KMS-11 (cell line): Measurements from ENCODE around the gene GPR150.

Source experiments
- H2AFZ ChIP-seq: fragments of 200-600 bp; sonication (generic); 2 replicates; pipeline ENCODE4 v1.6.1; 2016; ENCODE audit warnings: antibody characterized with exemption, mixed run types, low read depth
- H3K27ac ChIP-seq: fragments of 200-600 bp; sonication (generic); 2 replicates; pipeline ENCODE4 v1.6.1; 2016; ENCODE audit warnings: mild to moderate bottlenecking, mixed run types
- H3K27me3 ChIP-seq: fragments of 200-600 bp; sonication (generic); 2 replicates; pipeline ENCODE4 v1.6.1; 2017; ENCODE audit warnings: mild to moderate bottlenecking, low read depth, mixed run types, moderate library complexity; ENCODE audit not compliant: insufficient read depth
- H3K36me3 ChIP-seq: fragments of 200-600 bp; sonication (generic); 2 replicates; pipeline ENCODE4 v1.6.1; 2017; ENCODE audit warnings: mild to moderate bottlenecking, mixed run types; ENCODE audit not compliant: insufficient read depth
- H3K4me1 ChIP-seq: fragments of 200-600 bp; sonication (generic); 2 replicates; pipeline ENCODE4 v1.6.1; 2016; ENCODE audit warnings: mild to moderate bottlenecking, low read depth, mixed run types; ENCODE audit not compliant: poor library complexity, severe bottlenecking
- H3K4me2 ChIP-seq: fragments of 200-600 bp; sonication (generic); 2 replicates; pipeline ENCODE4 v1.7.0; 2016; ENCODE audit warnings: mild to moderate bottlenecking, mixed run types
- H3K4me3 ChIP-seq: fragments of 200-600 bp; sonication (generic); IDR thresholded peaks from 2 replicates; pipeline ENCODE4 v1.6.1; 2017; ENCODE audit warnings: low read depth, low read length, mixed read lengths; ENCODE audit not compliant: insufficient read depth
- H3K79me2 ChIP-seq: fragments of 200-600 bp; sonication (generic); 2 replicates; pipeline ENCODE4 v1.6.1; 2016; ENCODE audit warnings: low read depth, mixed run types; ENCODE audit not compliant: insufficient read depth
- H3K9ac ChIP-seq: fragments of 200-600 bp; sonication (generic); 2 replicates; pipeline ENCODE4 v1.6.1; 2016; ENCODE audit warnings: mild to moderate bottlenecking, mixed run types
- H4K20me1 ChIP-seq: fragments of 200-600 bp; sonication (generic); 2 replicates; pipeline ENCODE4 v1.6.1; 2016; ENCODE audit warnings: mild to moderate bottlenecking, mixed run types; ENCODE audit not compliant: insufficient read depth
- TF ChIP-seq, protein P1 (sequence below): fragments of 200-600 bp; sonication (generic); conservative IDR thresholded peaks from 2 replicates; pipeline ENCODE4 v1.6.1; 2017; ENCODE audit warnings: low read depth, mild to moderate bottlenecking, antibody characterized with exemption, low read length, moderate library complexity, mixed read lengths

Gene GPR150

GRCh38 chr5:95620030-95620869 is at the start of gene GPR150:
TSS of gene GPR150 (plus strand) at chr5:95620087. CDS start at chr5:95620276, 189 bp downstream.
- H3K4me1 ChIP-seq: peaks cover 23% of the 10 kb centered on the region
- H2AFZ ChIP-seq: peak within 1 kb of the TSS; percentile 97
- H3K27ac ChIP-seq: peak within 1 kb of the TSS; percentile 74
- no peak within 1 kb of the TSS for H3K4me3 ChIP-seq
- TF ChIP-seq, protein P1, sequence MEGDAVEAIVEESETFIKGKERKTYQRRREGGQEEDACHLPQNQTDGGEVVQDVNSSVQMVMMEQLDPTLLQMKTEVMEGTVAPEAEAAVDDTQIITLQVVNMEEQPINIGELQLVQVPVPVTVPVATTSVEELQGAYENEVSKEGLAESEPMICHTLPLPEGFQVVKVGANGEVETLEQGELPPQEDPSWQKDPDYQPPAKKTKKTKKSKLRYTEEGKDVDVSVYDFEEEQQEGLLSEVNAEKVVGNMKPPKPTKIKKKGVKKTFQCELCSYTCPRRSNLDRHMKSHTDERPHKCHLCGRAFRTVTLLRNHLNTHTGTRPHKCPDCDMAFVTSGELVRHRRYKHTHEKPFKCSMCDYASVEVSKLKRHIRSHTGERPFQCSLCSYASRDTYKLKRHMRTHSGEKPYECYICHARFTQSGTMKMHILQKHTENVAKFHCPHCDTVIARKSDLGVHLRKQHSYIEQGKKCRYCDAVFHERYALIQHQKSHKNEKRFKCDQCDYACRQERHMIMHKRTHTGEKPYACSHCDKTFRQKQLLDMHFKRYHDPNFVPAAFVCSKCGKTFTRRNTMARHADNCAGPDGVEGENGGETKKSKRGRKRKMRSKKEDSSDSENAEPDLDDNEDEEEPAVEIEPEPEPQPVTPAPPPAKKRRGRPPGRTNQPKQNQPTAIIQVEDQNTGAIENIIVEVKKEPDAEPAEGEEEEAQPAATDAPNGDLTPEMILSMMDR: 0 out of 2 replicates have a peak, but pooled peaks have one; percentile 18
- peak within 1 kb of the TSS; percentile 91 for H3K9ac ChIP-seq
- H3K4me2 ChIP-seq: peak within 1 kb of the TSS; percentile 86
- no peaks in the 10 kb centered on the region for H4K20me1 ChIP-seq
- no peaks in the 10 kb centered on the region for H3K79me2 ChIP-seq
- no peaks in the 10 kb centered on the region for H3K36me3 ChIP-seq
- no peaks in the 10 kb centered on the region; the same call in 1 of the 2 replicates for H3K27me3 ChIP-seq

DNA sequence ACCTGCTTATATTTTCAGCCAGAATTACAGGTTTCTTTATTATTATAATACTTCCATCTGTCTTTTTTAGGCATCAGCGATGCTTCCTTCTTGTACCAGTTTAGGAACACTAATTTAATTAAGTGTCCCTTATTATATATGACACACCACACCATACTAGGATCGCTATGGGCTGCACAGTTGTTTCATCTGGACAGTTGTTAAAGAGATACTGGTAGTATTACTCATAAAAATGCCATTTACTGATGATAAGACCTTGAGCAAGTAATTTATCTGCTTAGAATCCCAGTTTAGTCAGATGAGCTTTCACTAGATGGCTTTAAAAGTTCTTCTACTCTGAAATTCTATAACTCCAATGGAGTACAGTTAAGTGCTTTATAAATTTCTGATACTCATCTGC is 47.9 kb upstream of the GPR150 start:
- H3K79me2 ChIP-seq: no peaks in the 10 kb centered on the region
- H3K4me3 ChIP-seq: no peak overlapping the region
- no peak overlapping the region for H2AFZ ChIP-seq
- H3K27me3 ChIP-seq: no peaks in the 10 kb centered on the region
- no peaks in the 10 kb centered on the region for H3K36me3 ChIP-seq
- no peaks in the 10 kb centered on the region for H4K20me1 ChIP-seq
- TF ChIP-seq, protein P1: no peak
- H3K4me1 ChIP-seq: no peaks in the 10 kb centered on the region
- no peak overlapping the region for H3K4me2 ChIP-seq
- no peak overlapping the region for H3K9ac ChIP-seq
- no peak overlapping the region for H3K27ac ChIP-seq

- TF ChIP-seq, protein P1: no peak
These were observed 38.3 kb upstream of the GPR150 start for GRCh38 chr5:95581576-95581975.

DNA sequence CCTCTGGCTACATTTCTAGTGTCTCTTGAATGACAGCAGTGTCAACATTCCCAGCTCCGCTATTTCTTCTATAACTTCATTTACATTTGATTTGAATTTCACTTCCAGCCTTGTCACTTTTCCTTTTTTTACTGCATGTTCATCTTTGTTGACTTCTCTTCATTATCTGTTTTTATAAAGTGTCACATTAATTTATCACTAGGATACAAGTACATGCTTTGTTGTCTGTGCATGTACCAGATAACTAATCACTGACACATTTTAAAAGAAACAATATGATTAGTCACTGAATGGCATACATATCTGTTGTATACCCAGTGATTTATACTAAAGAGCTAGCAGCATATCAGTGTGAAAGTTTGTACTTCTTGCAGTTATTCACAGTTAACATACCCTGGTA is 35.9 kb upstream of the GPR150 start:
- no peak overlapping the region for H2AFZ ChIP-seq
- H3K4me3 ChIP-seq: no peak overlapping the region
- no peak overlapping the region for H3K4me2 ChIP-seq
- no peak overlapping the region for H3K9ac ChIP-seq
- no peaks in the 10 kb centered on the region for H4K20me1 ChIP-seq
- H3K27ac ChIP-seq: no peak overlapping the region
- no peaks in the 10 kb centered on the region for H3K27me3 ChIP-seq
- no peaks in the 10 kb centered on the region for H3K79me2 ChIP-seq
- H3K36me3 ChIP-seq: no peaks in the 10 kb centered on the region
- no peaks in the 10 kb centered on the region for H3K4me1 ChIP-seq
- TF ChIP-seq, protein P1: no peak

More at GRCh38 chr5:95581576-95581975, 38.3 kb upstream of the GPR150 start:
- Histone ChIP-seq H2AFZ (no peak overlapping the region), H3K27ac (no peak overlapping the region), H4K20me1 (no peaks in the 10 kb centered on the region), H3K4me2 (no peak overlapping the region), H3K4me1 (no peaks in the 10 kb centered on the region), H3K9ac (no peak overlapping the region), H3K36me3 (no peaks in the 10 kb centered on the region), H3K4me3 (no peak overlapping the region), H3K27me3 (no peaks in the 10 kb centered on the region), H3K79me2 (no peaks in the 10 kb centered on the region)
